NCI-H774 (cell line): ENCODE data around the gene TMUB1.

Source experiments
- DNase-seq: peaks from one replicate; lab custom pipeline; 2025; lab: John Stamatoyannopoulos, UW

TMUB1 gene

GRCh38 chr7:151083071-151083823 lies at the start of gene TMUB1:
TMUB1 (minus strand) TSS chr7:151083493; CDS start chr7:151082563, 930 bp downstream.
- peak; percentile 40 for DNase-seq

- DNase-seq: no peak
Measured at GRCh38 chr7:151132461-151133205, 49.3 kb upstream of the TMUB1 start.

- no peak for DNase-seq
Measured at GRCh38 chr7:151131592-151132293, 48.5 kb upstream of the TMUB1 start.

- DNase-seq: no peak
Measured at GRCh38 chr7:151131224-151131591, 47.9 kb upstream of the TMUB1 start.

GRCh38 chr7:151130741-151131157 lies 47.5 kb upstream of the TMUB1 start:
- DNase-seq: no peak

GRCh38 chr7:151129960-151130591 lies 46.8 kb upstream of the TMUB1 start:
- DNase-seq: no peak

- DNase-seq: no peak
Measured at GRCh38 chr7:151129117-151129959, 46.0 kb upstream of the TMUB1 start.

GRCh38 chr7:151128716-151129115 lies 45.4 kb upstream of the TMUB1 start:
- DNase-seq: no peak

- DNase-seq: no peak
Measured at GRCh38 chr7:151128144-151128543, 44.9 kb upstream of the TMUB1 start.

- DNase-seq: no peak
Measured at GRCh38 chr7:151126491-151127137, 43.3 kb upstream of the TMUB1 start.

- DNase-seq: no peak
Measured at GRCh38 chr7:151125846-151126481, 42.7 kb upstream of the TMUB1 start.

GRCh38 chr7:151125470-151125845 lies 42.2 kb upstream of the TMUB1 start:
- no peak for DNase-seq

GRCh38 chr7:151124899-151125399 lies 41.7 kb upstream of the TMUB1 start:
- no peak for DNase-seq

GRCh38 chr7:151124481-151124880 lies 41.2 kb upstream of the TMUB1 start:
- DNase-seq: no peak

GRCh38 chr7:151123822-151124464 lies 40.6 kb upstream of the TMUB1 start:
- DNase-seq: peak; percentile 39

- no peak for DNase-seq
Measured at GRCh38 chr7:151123158-151123821, 40.0 kb upstream of the TMUB1 start.

- no peak for DNase-seq
Measured at GRCh38 chr7:151122796-151123157, 39.5 kb upstream of the TMUB1 start.

- no peak for DNase-seq
Measured at GRCh38 chr7:151122276-151122675, 39.0 kb upstream of the TMUB1 start.
